ENCODE measurements around the gene ABHD14A.

GRCh38 chr3:51933471-51934138, 41.3 kb upstream of the ABHD14A start:
- TF ChIP-seq YY1 (IDR thresholded peaks at IDR 0.05; ENCODE audit: insufficient read depth, insufficient read length) = no peak
- no peak for TF ChIP-seq ZNF274 (IDR thresholded peaks at IDR 0.05; ENCODE audit: low read depth, low read length)

Data from NT2/D1 (cell line).